Thoracic aorta (tissue), 2 donors: ENCODE data around the gene NPBWR2. TPM values are rescaled to one million over a fixed set of nuclear protein-coding genes. Genes with fewer than 3 reads are reported as not detected.
"Not testable (repeated sequence)": the region's sequence is repeated elsewhere in the genome, so short reads cannot be mapped to it uniquely, and the experiment has no call there.

Experiments
- ATAC-seq: fragments of 150-250 bp; one replicate; pipeline ENCODE4 v1.8.0; 2017; ENCODE audit warnings: low read depth; ENCODE audit not compliant: insufficient number of reproducible peaks, low FRiP score
- DNase-seq: peaks from one replicate; pipeline ENCODE4 v3.0.0-alpha.2; 2020; ENCODE audit warnings: low spot score
- H3K27ac ChIP-seq, 2 donors: fragments of 200-600 bp; sonication (generic); 1 replicate in 1 of 2; 2 replicates in 1 of 2; pipeline ENCODE4 v1.5.1; 2016; ENCODE audit warnings: mild to moderate bottlenecking in 2 of 2, moderate library complexity in 2 of 2
- H3K27me3 ChIP-seq: fragments of 200-600 bp; sonication (generic); replicated peaks from 2 replicates; pipeline ENCODE4 v1.6.0; 2016; ENCODE audit warnings: mild to moderate bottlenecking; ENCODE audit not compliant: insufficient read depth
- H3K36me3 ChIP-seq: fragments of 200-600 bp; sonication (generic); one replicate; pipeline ENCODE4 v1.5.1; 2016
- H3K4me1 ChIP-seq, 2 donors: fragments of 200-600 bp; sonication (generic); 1 replicate in 1 of 2; 2 replicates in 1 of 2; pipeline versions ENCODE4 v1.5.1 to v1.6.0; 2016; ENCODE audit warnings: low read depth in 2 of 2, mild to moderate bottlenecking in 1 of 2; ENCODE audit not compliant: control insufficient read depth in 1 of 2
- H3K4me3 ChIP-seq: fragments of 200-600 bp; sonication (generic); 2 replicates; pipeline ENCODE4 v1.5.1; 2016; ENCODE audit warnings: mild to moderate bottlenecking
- H3K9me3 ChIP-seq: fragments of 200-600 bp; sonication (generic); 2 replicates; pipeline ENCODE4 v1.5.1; 2016
- CTCF ChIP-seq: fragments of 200-600 bp; sonication (generic); IDR thresholded peaks from one replicate; pipeline ENCODE4 v1.5.1; 2019; ENCODE audit warnings: antibody characterized with exemption
- total RNA-seq, 2 donors: library from RNA; depleted of rRNA; stranded (reverse); fragments of >200 nt; gene quantifications; one replicate each; pipeline versions ENCODE4 v1.1.0 to v1.2.3, GENCODE V29; 2016

Gene NPBWR2
- total RNA-seq, 2 donors from 2014 or later: not detected

GRCh38 chr20:64130271-64130670, 22.9 kb upstream of the NPBWR2 start:
- Histone ChIP-seq H3K27me3 (no peaks in the 10 kb centered on the region), H3K9me3 (no peaks in the 10 kb centered on the region), H3K4me3 (no peak overlapping the region), H3K4me1 (no peaks in the 10 kb centered on the region), H3K27ac (no peak overlapping the region), H3K36me3 (no peaks in the 10 kb centered on the region)
- DNase-seq: no peak
- no peak for ATAC-seq
- no peak for TF ChIP-seq CTCF

- no peak overlapping the region for H3K27ac ChIP-seq
- TF ChIP-seq CTCF: no peak
- no peak for DNase-seq
These were observed 21.9 kb upstream of the NPBWR2 start for GRCh38 chr20:64129146-64129782.

GRCh38 chr20:64123517-64123916, 16.2 kb upstream of the NPBWR2 start:
- H3K27me3 ChIP-seq, H3K27ac ChIP-seq, H3K36me3 ChIP-seq, ATAC-seq, H3K4me1 ChIP-seq, DNase-seq, H3K4me3 ChIP-seq, H3K9me3 ChIP-seq: not testable (repeated sequence)

More at GRCh38 chr20:64129146-64129782, 21.9 kb upstream of the NPBWR2 start:
- Histone ChIP-seq H3K27me3 (no peaks in the 10 kb centered on the region), H3K4me1 (no peaks in the 10 kb centered on the region), H3K9me3 (no peaks in the 10 kb centered on the region), H3K36me3 (no peaks in the 10 kb centered on the region), H3K4me3 (no peak overlapping the region)
- no peak for ATAC-seq

GRCh38 chr20:64122927-64123326, 15.6 kb upstream of the NPBWR2 start:
- not testable (repeated sequence) for H3K4me1 ChIP-seq, DNase-seq, H3K27ac ChIP-seq, H3K36me3 ChIP-seq, ATAC-seq, H3K9me3 ChIP-seq, H3K4me3 ChIP-seq, H3K27me3 ChIP-seq

GRCh38 chr20:64121586-64121985, 14.2 kb upstream of the NPBWR2 start:
- no peak overlapping the region for H3K4me3 ChIP-seq
- TF ChIP-seq CTCF: no peak
- no peak overlapping the region for H3K27ac ChIP-seq
- no peaks in the 10 kb centered on the region for H3K4me1 ChIP-seq
- no peak for ATAC-seq
- no peak for DNase-seq
- no peaks in the 10 kb centered on the region for H3K36me3 ChIP-seq
- H3K9me3 ChIP-seq: no peaks in the 10 kb centered on the region
- H3K27me3 ChIP-seq: peaks cover 5% of the 10 kb centered on the region

- no peak for ATAC-seq
- Histone ChIP-seq H3K27ac (no peak overlapping the region), H3K27me3 (peaks cover 5% of the 10 kb centered on the region), H3K4me1 (no peaks in the 10 kb centered on the region), H3K9me3 (no peaks in the 10 kb centered on the region), H3K4me3 (peak overlapping the region; percentile 47), H3K36me3 (no peaks in the 10 kb centered on the region)
- TF ChIP-seq CTCF: no peak
- no peak for DNase-seq
These were observed 12.4 kb upstream of the NPBWR2 start for GRCh38 chr20:64119681-64120341.
